ENCODE data around the gene PTMS. TPM values are rescaled to one million over a fixed set of nuclear protein-coding genes. Genes with fewer than 3 reads are reported as not detected.

PTMS gene
- polyA plus RNA-seq, 1 experiment: 234 TPM

DNA sequence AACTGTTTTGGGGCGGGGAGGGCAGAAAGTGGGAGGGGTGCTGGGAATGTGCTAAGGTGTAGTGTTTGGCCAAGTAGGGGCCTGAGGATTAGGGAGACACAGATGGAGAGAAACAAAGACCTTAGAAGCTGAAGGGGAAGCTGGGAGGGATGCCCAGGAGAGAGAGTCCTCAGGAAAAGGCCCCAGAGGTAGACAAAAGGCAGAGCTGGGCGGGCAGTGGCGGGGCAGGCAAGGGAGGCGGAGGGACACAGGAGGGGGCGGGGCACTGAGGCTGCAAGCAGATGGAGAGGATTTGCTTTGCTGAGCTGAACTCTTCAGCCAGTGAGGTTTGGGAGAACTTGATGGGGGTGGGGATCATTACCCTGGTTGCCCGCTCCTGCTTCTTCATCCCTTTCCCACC is 2.8 kb downstream of the PTMS start:
- CTCF ChIA-PET: interaction anchor here (5.1 to 5.6 kb wide), 2 partner anchors 10 to 15 kb away, joined by 43 to 103 read pairs; partner anchors contain the start of gene MLF2
- Histone ChIP-seq H3K4me3 (ENCODE audit: low read depth, low read length) (peak overlapping the region; percentile 59), H3K36me3 (ENCODE audit: control insufficient read depth, insufficient read depth, low read length) (peaks cover 13% of the 10 kb centered on the region), H3K27me3 (ENCODE audit: control insufficient read depth, insufficient read depth, low read length) (no peaks in the 10 kb centered on the region)
- TF ChIP-seq CTCF (IDR thresholded peaks at IDR 0.05; ENCODE audit: insufficient read depth, low read depth, low read length): no peak
- POLR2A ChIA-PET: interaction anchor here (0.7 kb wide), 1 partner anchor 157 kb away, joined by 4 read pairs; no protein-coding TSS in a partner anchor
- DNase-seq (ENCODE audit: low read depth): no peak

- ChIA-PET CTCF (interaction anchor here (0.9 to 5.6 kb wide), 3 partner anchors 9 to 155 kb away, joined by 3 to 103 read pairs (median 43); partner anchors contain the start of gene MLF2), POLR2A (interaction anchor here (0.7 kb wide), 1 partner anchor 156 kb away, joined by 4 read pairs; no protein-coding TSS in a partner anchor)
- H3K4me3 ChIP-seq (ENCODE audit: low read depth, low read length): no peak overlapping the region
- no peak for DNase-seq (ENCODE audit: low read depth)
- no peak for TF ChIP-seq CTCF (IDR thresholded peaks at IDR 0.05; ENCODE audit: insufficient read depth, low read depth, low read length)
- H3K27me3 ChIP-seq (ENCODE audit: control insufficient read depth, insufficient read depth, low read length): no peaks in the 10 kb centered on the region
- H3K36me3 ChIP-seq (ENCODE audit: control insufficient read depth, insufficient read depth, low read length): peaks cover 16% of the 10 kb centered on the region
These were observed 3.5 kb downstream of the PTMS start for GRCh38 chr12:6769666-6770065.

GRCh38 chr12:6770094-6770493 is 3.9 kb downstream of the PTMS start:
- Histone ChIP-seq H3K4me3 (ENCODE audit: low read depth, low read length) (no peak overlapping the region), H3K36me3 (ENCODE audit: control insufficient read depth, insufficient read depth, low read length) (peaks cover 16% of the 10 kb centered on the region), H3K27me3 (ENCODE audit: control insufficient read depth, insufficient read depth, low read length) (no peaks in the 10 kb centered on the region)
- POLR2A ChIA-PET: no interaction called here
- TF ChIP-seq CTCF (IDR thresholded peaks at IDR 0.05; ENCODE audit: insufficient read depth, low read depth, low read length): no peak
- CTCF ChIA-PET: interaction anchor here (0.9 to 17.2 kb wide), 3 partner anchors 8 to 156 kb away, joined by 3 to 222 read pairs (median 43); partner anchors contain the start of gene MLF2
- DNase-seq (ENCODE audit: low read depth): no peak

DNA sequence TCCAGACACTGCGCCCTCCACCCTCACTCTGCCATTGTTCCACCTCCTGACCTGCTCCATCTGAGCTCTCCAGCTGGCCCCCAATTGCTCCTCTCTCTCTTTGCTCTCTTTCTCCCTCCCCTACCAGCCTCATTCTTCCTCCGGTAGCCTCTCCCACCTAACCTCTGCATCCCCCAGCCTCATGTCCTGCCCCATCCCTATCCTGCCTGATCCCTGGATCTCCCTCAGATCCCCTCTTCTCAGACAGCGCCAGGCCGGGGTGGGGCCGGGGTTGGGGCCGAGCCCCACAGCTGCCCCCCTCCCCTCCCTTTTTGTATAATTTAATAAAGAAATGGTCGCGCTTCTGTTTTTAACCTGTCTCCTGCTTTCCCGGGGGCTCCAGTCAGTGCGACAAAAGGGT is 4.4 kb downstream of the PTMS start:
- Histone ChIP-seq H3K36me3 (ENCODE audit: control insufficient read depth, insufficient read depth, low read length) (peaks cover 18% of the 10 kb centered on the region), H3K4me3 (ENCODE audit: low read depth, low read length) (no peak overlapping the region), H3K27me3 (ENCODE audit: control insufficient read depth, insufficient read depth, low read length) (no peaks in the 10 kb centered on the region)
- no peak for TF ChIP-seq CTCF (IDR thresholded peaks at IDR 0.05; ENCODE audit: insufficient read depth, low read depth, low read length)
- ChIA-PET POLR2A (no interaction called here), CTCF (interaction anchor here (0.9 to 17.2 kb wide), 6 partner anchors 8 to 156 kb away, joined by 3 to 222 read pairs (median 5); partner anchors contain the start of genes MLF2 and SPSB2)
- DNase-seq (ENCODE audit: low read depth): no peak

DNA sequence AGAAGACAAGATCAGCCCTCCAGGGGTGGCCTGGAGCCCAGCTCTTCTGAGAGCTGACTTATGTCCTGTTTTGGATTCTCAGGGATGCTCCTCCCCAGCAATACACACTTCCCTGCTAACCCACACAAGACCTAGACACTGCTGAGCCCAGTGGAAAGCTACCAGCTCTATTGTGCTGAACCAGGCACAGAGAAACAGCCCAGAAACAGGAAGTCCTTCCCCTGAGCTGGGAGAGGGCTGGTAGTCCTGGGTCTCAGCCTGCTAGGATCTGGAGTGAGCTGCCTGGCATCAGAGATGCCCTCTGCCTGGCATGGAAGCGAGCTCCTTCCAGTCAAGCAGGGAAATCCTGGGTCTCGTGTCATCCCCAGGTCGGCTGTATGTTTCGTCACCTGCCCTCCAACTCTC is 4.9 kb downstream of the PTMS start:
- H3K27me3 ChIP-seq (ENCODE audit: control insufficient read depth, insufficient read depth, low read length): no peaks in the 10 kb centered on the region
- ChIA-PET CTCF (interaction anchor here (0.9 to 17.2 kb wide), 5 partner anchors 10 to 102 kb away, joined by 3 to 222 read pairs (median 5); partner anchors contain the start of genes MLF2 and SPSB2), POLR2A (no interaction called here)
- TF ChIP-seq CTCF (IDR thresholded peaks at IDR 0.05; ENCODE audit: insufficient read depth, low read depth, low read length): no peak
- no peak overlapping the region for H3K4me3 ChIP-seq (ENCODE audit: low read depth, low read length)
- H3K36me3 ChIP-seq (ENCODE audit: control insufficient read depth, insufficient read depth, low read length): peaks cover 18% of the 10 kb centered on the region
- DNase-seq (ENCODE audit: low read depth): no peak

All from BJ (cell line).